GM11168 (cell line): ENCODE data around the gene ORC1.
"Not testable (repeated sequence)": the region's sequence is repeated elsewhere in the genome, so short reads cannot be mapped to it uniquely, and the experiment has no call there.

ENCODE experiments used
- in situ Hi-C: fragments of 300-500 bp; cut with MboI; formaldehyde crosslinking; loops from one replicate; pipeline ENCODE4 v1.12.0; 2022; ENCODE audit warnings: low sequenced_read_pairs; ENCODE audit not compliant: unreplicated experiment

The ORC1 gene

GRCh38 chr1:52400131-52400530, 4.1 kb downstream of the ORC1 start:
- in situ Hi-C loops, result loop anchor here (25.0 kb wide), 1 partner anchor 837 kb away; the partner anchor contains the start of gene MAGOH

- in situ Hi-C loops, result loop anchor here (25.0 kb wide), 1 partner anchor 838 kb away; the partner anchor contains the start of gene MAGOH
Observed at GRCh38 chr1:52399629-52400028, 4.6 kb downstream of the ORC1 start.

GRCh38 chr1:52393174-52393573, 11.0 kb downstream of the ORC1 start:
- in situ Hi-C loops, result no loop called here

DNA sequence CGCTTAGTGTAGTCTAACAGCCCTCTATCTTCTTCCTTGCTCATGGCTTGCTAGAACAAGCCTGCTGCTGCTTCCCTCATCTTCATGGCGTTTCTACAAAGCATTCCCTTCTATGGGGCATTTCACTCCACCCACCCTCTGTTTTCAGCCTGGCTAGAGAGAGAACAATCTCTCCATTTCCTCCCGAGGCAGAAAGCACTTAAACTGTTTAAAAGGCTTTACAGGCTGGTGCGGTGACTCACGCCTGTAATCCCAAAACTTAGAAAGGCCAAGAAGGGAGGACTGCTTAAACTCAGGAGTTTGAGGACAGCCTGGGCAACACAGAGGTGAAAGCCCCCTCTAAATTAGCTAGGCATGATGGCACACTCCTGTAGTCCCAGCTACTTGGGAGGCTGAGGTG, 17.8 kb downstream of the ORC1 start:
- in situ Hi-C loops, result no loop called here

- in situ Hi-C loops, result no loop called here
Observed at GRCh38 chr1:52385376-52385775, 18.8 kb downstream of the ORC1 start.

DNA sequence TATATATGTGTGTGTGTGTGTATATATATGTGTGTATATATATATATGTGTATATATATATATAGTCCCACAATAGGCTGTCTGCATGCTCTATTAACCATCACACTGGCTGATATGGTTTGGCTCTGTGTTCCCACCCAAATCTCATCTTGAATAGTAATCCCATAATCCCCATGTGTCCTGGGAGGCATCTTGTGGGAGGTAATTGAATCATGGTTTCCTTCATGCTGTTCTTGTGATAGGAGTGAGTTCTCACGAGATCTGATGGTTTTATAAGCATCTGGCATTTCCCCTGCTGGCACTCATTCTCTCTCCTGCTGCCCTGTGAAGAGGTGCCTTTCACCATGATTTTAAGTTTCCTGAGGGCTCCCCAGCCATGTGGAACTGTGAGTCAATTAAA, 34.4 kb downstream of the ORC1 start:
- in situ Hi-C loops, result not testable (repeated sequence)

GRCh38 chr1:52368383-52369172, 35.6 kb downstream of the ORC1 start:
- in situ Hi-C loops, result no loop called here

GRCh38 chr1:52367272-52367671, 37.0 kb downstream of the ORC1 start:
- in situ Hi-C loops, result no loop called here

- in situ Hi-C loops, result no loop called here
Observed at GRCh38 chr1:52366517-52366827, 37.8 kb downstream of the ORC1 start.

DNA sequence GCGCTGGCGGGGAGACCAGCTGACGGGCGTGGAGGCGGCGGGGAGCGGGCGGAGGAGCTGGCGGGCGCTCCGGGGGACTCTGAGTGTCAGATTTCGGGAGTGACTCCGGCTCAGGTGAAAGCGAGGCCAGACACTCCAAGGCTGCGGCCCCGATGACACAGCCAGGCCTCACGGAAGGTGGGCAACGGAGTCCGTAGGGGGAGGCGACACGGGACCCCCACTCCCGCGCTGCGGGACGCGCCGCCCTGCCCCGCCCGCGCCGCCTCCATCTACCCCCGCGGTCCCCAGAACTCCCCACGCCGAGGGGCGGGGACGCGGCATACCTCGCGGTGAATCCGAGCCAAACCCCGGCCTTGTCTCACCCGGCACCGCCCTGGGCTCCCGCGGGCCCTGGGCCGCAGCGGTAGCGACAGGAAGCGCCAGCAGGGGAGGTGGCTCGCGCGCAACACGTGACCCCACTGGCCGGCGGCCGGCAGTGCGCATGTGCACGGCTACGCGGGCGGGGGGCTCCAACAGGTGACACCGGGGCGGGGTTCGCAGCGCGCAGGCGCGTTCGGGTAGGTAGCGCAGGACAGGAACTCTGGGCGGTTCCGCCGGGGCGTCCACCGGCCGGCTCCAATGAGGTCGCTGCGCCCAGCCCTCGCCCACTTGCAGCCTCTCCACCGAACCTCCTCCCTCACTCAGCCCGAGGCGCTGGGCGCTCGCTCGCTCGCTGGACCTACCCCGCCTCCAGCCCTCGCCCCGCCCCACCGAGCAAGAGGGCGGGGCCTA, 38.3 kb downstream of the ORC1 start, which contains the start of gene CC2D1B:
Gene CC2D1B, minus strand, starts transcription at position 460 of the 771 bp plus-strand sequence. CDS start 1,585 bp downstream, outside the sequence.
- in situ Hi-C loops, result no loop called here

GRCh38 chr1:52365071-52365745, 39.0 kb downstream of the ORC1 start:
- in situ Hi-C loops, result no loop called here

GRCh38 chr1:52364235-52364839, 39.9 kb downstream of the ORC1 start:
- in situ Hi-C loops, result no loop called here

GRCh38 chr1:52360595-52360968, 43.6 kb downstream of the ORC1 start:
- in situ Hi-C loops, result no loop called here

DNA sequence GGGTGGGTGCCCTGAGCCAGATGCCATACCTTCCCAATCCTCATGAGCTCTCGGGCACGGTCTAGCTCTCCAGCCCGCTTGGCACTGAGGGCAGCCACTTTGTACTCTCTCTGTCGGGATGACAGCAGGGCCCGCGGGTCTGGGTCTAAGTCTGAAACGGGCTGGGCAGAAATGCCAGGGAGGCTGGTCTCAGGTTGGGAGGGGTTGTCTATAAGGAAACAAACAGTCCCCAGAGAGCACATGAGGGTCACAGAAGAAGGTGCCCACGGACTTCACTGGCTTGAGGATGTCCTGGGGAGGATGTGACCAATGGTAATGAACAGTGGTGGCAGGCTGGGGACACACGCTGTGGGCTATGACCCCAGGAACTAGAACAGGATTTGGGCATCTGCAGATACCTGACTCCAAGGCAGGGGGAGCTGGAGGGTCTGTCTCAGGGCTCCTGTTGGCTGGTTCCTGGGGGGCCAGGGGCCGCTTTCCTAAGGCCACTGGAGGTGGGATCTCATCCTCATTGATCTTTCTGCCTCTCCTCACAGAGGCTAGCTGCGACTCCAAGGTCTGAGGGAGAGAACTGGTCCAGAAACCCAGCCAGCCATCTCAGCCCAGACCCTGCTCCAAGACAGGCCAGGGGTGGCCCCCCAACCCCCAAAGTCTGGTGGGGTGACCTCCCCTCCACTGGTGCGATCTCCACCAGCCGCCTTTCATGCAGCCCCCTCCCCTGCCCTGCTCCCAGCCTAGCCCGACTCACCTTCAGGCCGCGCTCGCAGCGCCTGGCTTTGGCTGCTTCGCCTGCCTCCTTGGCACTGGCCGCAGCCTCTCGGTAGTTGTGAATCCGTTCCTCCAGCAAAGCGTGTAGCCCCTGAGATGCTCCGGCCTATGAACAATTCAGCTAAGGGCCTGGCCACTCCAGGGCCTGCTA, 44.3 kb downstream of the ORC1 start:
- in situ Hi-C loops, result no loop called here

GRCh38 chr1:52358851-52359497, 45.2 kb downstream of the ORC1 start:
- in situ Hi-C loops, result no loop called here

- in situ Hi-C loops, result no loop called here
Observed at GRCh38 chr1:52357397-52357796, 46.8 kb downstream of the ORC1 start.

- in situ Hi-C loops, result no loop called here
Observed at GRCh38 chr1:52356818-52357355, 47.3 kb downstream of the ORC1 start.

DNA sequence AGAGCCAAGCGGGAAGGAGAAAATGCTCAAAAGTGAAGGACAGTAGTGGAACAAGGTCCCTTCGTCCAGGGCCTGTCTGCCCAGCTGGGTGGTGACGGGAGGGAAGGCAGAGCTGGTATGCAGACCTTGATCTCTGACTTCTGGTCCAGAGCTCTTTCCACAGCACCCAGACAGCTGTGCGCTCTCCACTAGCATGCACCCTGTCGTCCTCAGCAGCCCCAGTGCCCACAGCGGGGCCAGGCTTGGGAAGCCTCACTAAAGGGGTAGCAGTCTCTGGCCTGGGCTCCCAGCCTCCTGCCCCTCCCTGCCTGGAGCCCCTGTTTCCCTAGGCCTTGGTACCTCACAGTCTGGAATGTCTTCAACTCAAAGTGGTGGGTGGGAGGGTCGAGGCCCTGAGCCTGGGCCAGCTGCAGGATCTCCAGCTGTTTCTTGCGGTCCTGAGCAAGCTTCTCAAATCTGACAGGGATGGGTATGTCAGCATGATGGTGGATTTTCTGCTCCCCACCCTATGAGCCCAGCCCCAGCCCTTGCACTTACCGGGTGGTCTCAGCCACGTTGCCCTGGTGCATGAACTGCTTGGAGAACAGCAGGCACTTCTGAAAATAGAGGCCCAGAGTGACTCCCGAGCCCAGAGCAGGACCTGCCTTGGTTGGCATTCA, 48.2 kb downstream of the ORC1 start:
- in situ Hi-C loops, result no loop called here
